Fibroblast of mammary gland (primary cell): ENCODE results near the gene GK2.

Source experiments
- DNase-seq: peaks from one replicate; pipeline ENCODE4 v3.0.0-alpha.2; 2010; ENCODE audit warnings: low read depth
- H3K4me3 ChIP-seq: 2 replicates; pipeline ENCODE4 v1.5.1; 2011; ENCODE audit warnings: low read depth, mild to moderate bottlenecking, low read length, moderate library complexity; ENCODE audit not compliant: control insufficient read depth
- CTCF ChIP-seq: conservative IDR thresholded peaks from 2 replicates; pipeline ENCODE4 v1.5.1; 2011; ENCODE audit warnings: low read depth, low read length, inconsistent platforms; ENCODE audit not compliant: control insufficient read depth, insufficient read depth

Gene GK2

GRCh38 chr4:79413886-79414285 is 5.9 kb upstream of the GK2 start:
- H3K4me3 ChIP-seq: no peak overlapping the region
- TF ChIP-seq CTCF: no peak
- no peak for DNase-seq

GRCh38 chr4:79413032-79413885 is 5.2 kb upstream of the GK2 start:
- H3K4me3 ChIP-seq: no peak overlapping the region
- TF ChIP-seq CTCF: no peak

GRCh38 chr4:79404666-79405065 is 3.4 kb downstream of the GK2 start:
- no peak overlapping the region for H3K4me3 ChIP-seq
- no peak for DNase-seq
- TF ChIP-seq CTCF: no peak

More at GRCh38 chr4:79413032-79413885, 5.2 kb upstream of the GK2 start:
- no peak for DNase-seq

GRCh38 chr4:79403356-79403755 is 4.7 kb downstream of the GK2 start:
- no peak overlapping the region for H3K4me3 ChIP-seq
- no peak for DNase-seq
- no peak for TF ChIP-seq CTCF

GRCh38 chr4:79402332-79402851 is 5.6 kb downstream of the GK2 start:
- no peak overlapping the region for H3K4me3 ChIP-seq
- DNase-seq: no peak
- no peak for TF ChIP-seq CTCF

GRCh38 chr4:79399076-79399475 is 9.0 kb downstream of the GK2 start:
- DNase-seq: no peak
- H3K4me3 ChIP-seq: no peak overlapping the region
- no peak for TF ChIP-seq CTCF
